Measurements from ENCODE around the gene BICDL2.
"Not testable (repeated sequence)": the region's sequence is repeated elsewhere in the genome, so short reads cannot be mapped to it uniquely, and the experiment has no call there.

Gene BICDL2

DNA sequence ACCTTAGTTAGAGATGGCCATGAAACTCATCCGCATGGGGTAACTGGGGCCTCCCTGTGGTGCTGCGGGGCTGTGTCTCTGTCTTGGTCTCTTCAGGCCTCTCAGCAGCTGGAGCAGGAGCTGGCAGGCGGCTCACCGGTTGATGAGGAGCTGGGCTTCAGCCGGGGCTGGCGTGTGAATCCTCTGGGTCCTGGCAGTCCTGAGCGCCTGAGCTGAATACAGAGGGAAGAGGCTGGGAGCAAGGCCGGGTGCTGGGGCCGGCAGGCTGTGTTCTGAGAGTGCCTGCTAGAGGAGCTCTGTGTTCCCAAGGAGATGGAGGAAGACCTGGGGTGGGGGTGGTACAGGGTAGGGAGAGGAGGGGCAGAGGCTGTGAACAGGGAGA lies 19.0 kb upstream of the BICDL2 start:
- not testable (repeated sequence) for H3K27ac ChIP-seq (ENCODE audit: low read depth, low read length); H3K9me3 ChIP-seq (ENCODE audit: insufficient read depth, low read depth, low read length); H3K4me3 ChIP-seq (ENCODE audit: low read length); H3K9ac ChIP-seq (ENCODE audit: low read depth, low read length); H3K36me3 ChIP-seq (ENCODE audit: insufficient read depth, low read length); H3K4me1 ChIP-seq (ENCODE audit: insufficient read depth, low read length)
- 55% methylated on average over 9 of the region's 9 CpGs for WGBS
- H3K27me3 ChIP-seq (ENCODE audit: insufficient read depth, low read length), result peaks cover 18% of the 10 kb centered on the region

DNA sequence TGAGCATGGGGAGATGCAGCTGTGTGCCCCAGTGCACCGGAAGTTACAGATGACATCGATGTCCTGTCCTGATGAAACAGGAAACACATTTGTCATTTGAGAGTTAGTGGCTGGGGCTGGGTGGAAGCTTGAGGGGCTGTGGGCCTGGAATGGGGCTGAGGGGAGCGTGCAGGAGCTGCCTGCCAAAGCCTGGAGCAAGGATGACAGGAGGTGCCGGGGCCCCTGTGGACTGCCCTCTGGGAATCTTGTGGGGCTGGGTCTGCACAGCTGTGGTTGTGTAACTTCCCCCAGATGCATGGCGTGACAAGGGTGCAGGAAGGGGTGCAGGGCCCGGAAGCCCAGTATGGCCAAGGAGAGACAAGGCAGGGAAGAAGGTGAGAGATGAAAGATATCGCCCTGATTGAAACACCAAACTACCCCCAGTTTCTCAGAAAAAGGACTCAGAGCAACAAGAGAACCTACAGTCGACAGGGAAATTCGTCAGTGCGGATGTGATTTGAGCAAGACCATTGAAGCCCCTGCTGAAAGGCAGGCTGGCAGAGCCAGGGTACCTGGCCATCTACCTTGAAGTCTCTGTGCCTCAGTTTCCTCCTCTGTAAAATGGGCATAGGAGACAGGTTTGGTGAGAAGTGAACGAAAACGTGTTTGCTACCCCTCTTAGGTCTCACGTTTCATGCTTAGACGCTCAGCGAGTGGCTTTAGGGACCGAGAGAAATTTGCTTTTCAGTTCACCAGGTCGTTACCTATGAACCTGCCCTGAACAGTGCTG lies 18.4 kb upstream of the BICDL2 start:
- H3K4me3 ChIP-seq (ENCODE audit: low read length), result no peak overlapping the region
- H3K4me1 ChIP-seq (ENCODE audit: insufficient read depth, low read length), result 0 out of 2 replicates have a peak, but pooled peaks cover 4% of the 10 kb centered on the region
- no peaks in the 10 kb centered on the region; the same call in 1 of the 2 replicates for H3K36me3 ChIP-seq (ENCODE audit: insufficient read depth, low read length)
- peaks cover 23% of the 10 kb centered on the region for H3K27me3 ChIP-seq (ENCODE audit: insufficient read depth, low read length)
- no peaks in the 10 kb centered on the region for H3K9me3 ChIP-seq (ENCODE audit: insufficient read depth, low read depth, low read length)
- no peak overlapping the region for H3K27ac ChIP-seq (ENCODE audit: low read depth, low read length)
- 83% methylated on average over 17 of the region's 17 CpGs for WGBS
- H3K9ac ChIP-seq (ENCODE audit: low read depth, low read length), result no peak overlapping the region

DNA sequence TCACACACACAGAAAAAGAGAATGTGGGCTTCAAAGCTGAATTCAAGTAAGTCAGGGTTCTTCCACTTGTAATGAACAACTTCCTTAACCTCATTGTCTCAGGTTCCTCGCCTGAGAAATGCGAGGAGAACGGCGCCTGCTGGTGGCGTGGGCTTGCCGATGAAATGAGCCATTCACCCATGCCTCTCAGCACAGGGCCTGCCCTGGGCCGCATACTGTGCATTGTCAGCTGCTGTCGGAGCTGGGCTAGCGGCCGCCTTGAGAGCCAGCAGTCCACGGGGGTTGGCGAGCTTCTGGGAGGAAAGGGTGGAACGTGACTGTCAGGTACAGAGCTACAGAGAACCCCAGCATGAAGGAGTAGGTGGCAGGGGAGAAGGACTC lies 16.6 kb upstream of the BICDL2 start:
- H3K27me3 ChIP-seq (ENCODE audit: insufficient read depth, low read length), result peaks cover 33% of the 10 kb centered on the region
- not testable (repeated sequence) for H3K4me3 ChIP-seq (ENCODE audit: low read length); H3K27ac ChIP-seq (ENCODE audit: low read depth, low read length); H3K4me1 ChIP-seq (ENCODE audit: insufficient read depth, low read length); H3K9me3 ChIP-seq (ENCODE audit: insufficient read depth, low read depth, low read length); H3K36me3 ChIP-seq (ENCODE audit: insufficient read depth, low read length); H3K9ac ChIP-seq (ENCODE audit: low read depth, low read length)
- WGBS, result 84% methylated on average over 8 of the region's 13 CpGs

DNA sequence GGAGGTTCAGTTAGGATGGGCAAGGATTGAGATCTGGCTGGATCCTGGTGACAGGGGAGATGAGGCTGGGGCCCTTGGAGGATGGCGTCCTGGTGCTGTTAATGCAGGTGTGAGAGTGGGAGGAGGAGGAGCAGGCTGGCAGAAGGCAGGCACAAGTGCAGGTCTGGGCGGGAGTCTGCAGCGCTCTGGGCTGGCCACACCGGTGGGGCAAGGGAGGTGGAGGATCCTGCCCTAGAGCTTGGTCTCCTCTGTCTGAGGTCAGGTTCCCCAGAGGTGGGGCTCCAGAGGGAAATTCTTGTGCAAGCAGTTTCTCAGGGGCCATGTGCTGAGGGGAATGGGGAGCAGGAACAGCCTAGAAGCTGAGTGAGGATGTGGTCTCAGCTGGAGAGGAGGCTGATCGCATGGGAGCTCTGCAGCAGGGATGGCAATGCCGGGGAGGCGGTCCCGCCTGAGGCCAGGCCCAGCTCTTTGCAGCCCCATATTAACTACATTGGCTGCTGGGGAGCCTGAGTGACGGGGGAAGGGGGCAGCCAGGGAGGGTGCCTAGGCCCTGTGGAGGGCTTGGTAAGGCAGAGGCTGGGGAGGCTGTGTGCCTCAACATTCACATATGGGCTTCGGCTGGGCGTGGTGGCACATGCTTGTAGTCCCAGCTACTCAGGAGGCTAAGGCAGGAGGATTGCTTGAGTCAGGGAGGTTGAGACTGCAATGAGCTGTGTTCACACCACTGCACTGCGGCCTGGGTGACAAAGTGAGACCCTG lies 16.0 kb upstream of the BICDL2 start:
- 86% methylated on average over 6 of the region's 12 CpGs for WGBS
- not testable (repeated sequence) for H3K4me3 ChIP-seq (ENCODE audit: low read length); H3K9ac ChIP-seq (ENCODE audit: low read depth, low read length); H3K4me1 ChIP-seq (ENCODE audit: insufficient read depth, low read length); H3K9me3 ChIP-seq (ENCODE audit: insufficient read depth, low read depth, low read length); H3K27ac ChIP-seq (ENCODE audit: low read depth, low read length); H3K36me3 ChIP-seq (ENCODE audit: insufficient read depth, low read length)
- H3K27me3 ChIP-seq (ENCODE audit: insufficient read depth, low read length), result peaks cover 34% of the 10 kb centered on the region

DNA sequence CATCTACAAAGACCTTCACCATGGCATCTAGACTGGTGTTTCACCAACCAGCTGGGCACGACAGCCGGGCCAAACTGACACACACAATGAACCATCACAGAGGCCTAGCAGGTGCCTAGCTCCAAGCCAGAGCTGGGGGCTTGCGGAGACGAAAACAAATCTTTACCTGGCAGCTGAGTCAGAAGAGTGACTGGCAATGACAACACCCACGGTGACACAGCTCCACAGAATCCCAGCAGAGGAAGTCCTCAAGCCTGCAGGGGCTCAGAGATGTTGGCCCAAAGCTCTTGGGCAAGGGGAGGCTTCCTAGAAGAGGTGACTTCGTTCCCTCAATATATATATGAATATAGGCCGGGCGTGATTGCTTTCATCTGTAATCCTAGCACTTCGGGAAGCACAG lies 14.8 kb upstream of the BICDL2 start:
- H3K9me3 ChIP-seq (ENCODE audit: insufficient read depth, low read depth, low read length), result no peaks in the 10 kb centered on the region
- no peak overlapping the region for H3K27ac ChIP-seq (ENCODE audit: low read depth, low read length)
- no peak overlapping the region for H3K4me3 ChIP-seq (ENCODE audit: low read length)
- H3K27me3 ChIP-seq (ENCODE audit: insufficient read depth, low read length), result peaks cover 42% of the 10 kb centered on the region
- no peaks in the 10 kb centered on the region for H3K4me1 ChIP-seq (ENCODE audit: insufficient read depth, low read length)
- no peak overlapping the region for H3K9ac ChIP-seq (ENCODE audit: low read depth, low read length)
- WGBS, result 84% methylated on average over 8 of the region's 9 CpGs
- H3K36me3 ChIP-seq (ENCODE audit: insufficient read depth, low read length), result no peaks in the 10 kb centered on the region; the same call in 1 of the 2 replicates

DNA sequence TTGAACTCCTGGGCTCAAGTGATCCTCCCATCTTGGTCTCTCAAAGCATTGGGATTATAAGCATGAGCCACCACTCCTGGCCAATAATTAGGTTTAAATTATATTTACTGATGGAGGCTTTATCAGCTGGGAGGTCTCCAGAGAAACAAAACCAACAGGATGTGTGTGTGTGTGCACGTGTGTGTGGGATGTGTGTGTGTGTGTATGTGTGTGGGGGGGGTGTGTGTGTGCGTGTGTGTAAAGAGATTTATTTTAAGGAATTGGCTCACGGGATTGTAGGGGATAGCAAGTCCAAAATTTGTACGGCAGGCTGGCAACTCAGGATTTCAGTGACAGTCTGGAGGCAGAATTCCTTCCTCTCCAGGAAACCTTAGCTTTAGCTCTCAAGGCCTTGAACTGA lies 14.3 kb upstream of the BICDL2 start:
- Histone ChIP-seq H3K9ac (ENCODE audit: low read depth, low read length) (no peak overlapping the region), H3K4me3 (ENCODE audit: low read length) (no peak overlapping the region), H3K27ac (ENCODE audit: low read depth, low read length) (no peak overlapping the region), H3K36me3 (ENCODE audit: insufficient read depth, low read length) (no peaks in the 10 kb centered on the region; the same call in 1 of the 2 replicates), H3K4me1 (ENCODE audit: insufficient read depth, low read length) (no peaks in the 10 kb centered on the region), H3K27me3 (ENCODE audit: insufficient read depth, low read length) (peaks cover 47% of the 10 kb centered on the region), H3K9me3 (ENCODE audit: insufficient read depth, low read depth, low read length) (no peaks in the 10 kb centered on the region)
- WGBS, result 88% methylated on average over 4 of the region's 4 CpGs

DNA sequence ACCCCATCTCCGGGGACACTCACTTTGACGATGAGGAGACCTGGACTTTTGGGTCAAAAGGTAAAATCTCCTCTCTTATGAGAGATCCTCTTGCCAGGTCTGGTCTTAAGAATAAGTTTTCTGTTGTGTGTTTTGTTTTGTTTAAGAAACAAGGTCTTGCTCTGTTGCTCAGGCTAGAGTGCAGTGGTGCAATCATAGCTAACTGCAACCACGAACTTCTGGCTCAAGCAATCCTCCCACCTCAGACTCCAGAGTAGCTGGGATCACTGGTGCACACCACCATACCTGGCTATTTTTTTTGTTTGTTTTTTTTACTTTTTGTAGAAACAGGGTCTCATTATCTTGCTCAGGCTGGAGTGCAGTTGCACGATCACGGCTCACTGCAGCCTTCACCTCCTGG lies 13.7 kb upstream of the BICDL2 start:
- Histone ChIP-seq H3K9me3 (ENCODE audit: insufficient read depth, low read depth, low read length) (no peaks in the 10 kb centered on the region), H3K36me3 (ENCODE audit: insufficient read depth, low read length) (no peaks in the 10 kb centered on the region; the same call in 1 of the 2 replicates), H3K4me1 (ENCODE audit: insufficient read depth, low read length) (no peaks in the 10 kb centered on the region), H3K4me3 (ENCODE audit: low read length) (no peak overlapping the region), H3K27ac (ENCODE audit: low read depth, low read length) (no peak overlapping the region), H3K9ac (ENCODE audit: low read depth, low read length) (no peak overlapping the region), H3K27me3 (ENCODE audit: insufficient read depth, low read length) (peaks cover 51% of the 10 kb centered on the region)
- WGBS, result 96% methylated on average over 5 of the region's 5 CpGs

DNA sequence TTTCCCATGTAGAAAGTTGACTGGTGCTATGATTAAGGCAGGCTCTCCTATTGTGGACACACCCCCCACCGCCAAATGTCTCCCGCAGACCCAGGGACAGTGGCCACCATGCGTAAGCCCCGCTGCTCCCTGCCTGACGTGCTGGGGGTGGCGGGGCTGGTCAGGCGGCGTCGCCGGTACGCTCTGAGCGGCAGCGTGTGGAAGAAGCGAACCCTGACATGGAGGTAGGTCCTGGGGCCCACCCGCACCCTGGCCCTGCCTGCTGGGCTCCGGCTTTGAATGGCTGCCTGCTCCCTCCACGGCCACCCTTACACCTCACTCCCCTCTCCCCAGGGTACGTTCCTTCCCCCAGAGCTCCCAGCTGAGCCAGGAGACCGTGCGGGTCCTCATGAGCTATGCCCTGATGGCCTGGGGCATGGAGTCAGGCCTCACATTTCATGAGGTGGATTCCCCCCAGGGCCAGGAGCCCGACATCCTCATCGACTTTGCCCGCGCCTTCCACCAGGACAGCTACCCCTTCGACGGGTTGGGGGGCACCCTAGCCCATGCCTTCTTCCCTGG lies 13.3 kb upstream of the BICDL2 start:
- no peak overlapping the region for H3K27ac ChIP-seq (ENCODE audit: low read depth, low read length)
- H3K27me3 ChIP-seq (ENCODE audit: insufficient read depth, low read length), result peaks cover 55% of the 10 kb centered on the region
- no peaks in the 10 kb centered on the region for H3K4me1 ChIP-seq (ENCODE audit: insufficient read depth, low read length)
- no peak overlapping the region for H3K9ac ChIP-seq (ENCODE audit: low read depth, low read length)
- H3K4me3 ChIP-seq (ENCODE audit: low read length), result no peak overlapping the region
- H3K9me3 ChIP-seq (ENCODE audit: insufficient read depth, low read depth, low read length), result no peaks in the 10 kb centered on the region
- 89% methylated on average over 26 of the region's 26 CpGs for WGBS
- no peaks in the 10 kb centered on the region; the same call in 1 of the 2 replicates for H3K36me3 ChIP-seq (ENCODE audit: insufficient read depth, low read length)

DNA sequence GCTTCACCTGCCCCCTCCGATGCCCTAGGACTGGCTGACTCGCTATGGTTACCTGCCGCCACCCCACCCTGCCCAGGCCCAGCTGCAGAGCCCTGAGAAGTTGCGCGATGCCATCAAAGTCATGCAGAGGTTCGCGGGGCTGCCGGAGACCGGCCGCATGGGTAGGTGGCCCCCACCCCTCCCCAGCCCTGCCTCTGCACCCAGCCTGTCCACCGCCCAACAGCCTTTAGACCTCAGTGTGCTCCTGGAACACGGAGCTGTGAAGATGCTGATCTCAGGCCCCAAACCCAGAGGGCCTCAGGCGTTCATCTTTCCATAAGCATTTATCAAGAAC lies 10.6 kb upstream of the BICDL2 start:
- H3K4me1 ChIP-seq (ENCODE audit: insufficient read depth, low read length), result no peaks in the 10 kb centered on the region
- H3K27me3 ChIP-seq (ENCODE audit: insufficient read depth, low read length), result peaks cover 77% of the 10 kb centered on the region
- WGBS, result 26% methylated on average over 13 of the region's 13 CpGs
- no peak overlapping the region for H3K27ac ChIP-seq (ENCODE audit: low read depth, low read length)
- peak overlapping the region; percentile 68; the same call in 1 of the 2 replicates for H3K9ac ChIP-seq (ENCODE audit: low read depth, low read length)
- peak overlapping the region; percentile 82 for H3K4me3 ChIP-seq (ENCODE audit: low read length)
- H3K36me3 ChIP-seq (ENCODE audit: insufficient read depth, low read length), result no peaks in the 10 kb centered on the region
- H3K9me3 ChIP-seq (ENCODE audit: insufficient read depth, low read depth, low read length), result no peaks in the 10 kb centered on the region

DNA sequence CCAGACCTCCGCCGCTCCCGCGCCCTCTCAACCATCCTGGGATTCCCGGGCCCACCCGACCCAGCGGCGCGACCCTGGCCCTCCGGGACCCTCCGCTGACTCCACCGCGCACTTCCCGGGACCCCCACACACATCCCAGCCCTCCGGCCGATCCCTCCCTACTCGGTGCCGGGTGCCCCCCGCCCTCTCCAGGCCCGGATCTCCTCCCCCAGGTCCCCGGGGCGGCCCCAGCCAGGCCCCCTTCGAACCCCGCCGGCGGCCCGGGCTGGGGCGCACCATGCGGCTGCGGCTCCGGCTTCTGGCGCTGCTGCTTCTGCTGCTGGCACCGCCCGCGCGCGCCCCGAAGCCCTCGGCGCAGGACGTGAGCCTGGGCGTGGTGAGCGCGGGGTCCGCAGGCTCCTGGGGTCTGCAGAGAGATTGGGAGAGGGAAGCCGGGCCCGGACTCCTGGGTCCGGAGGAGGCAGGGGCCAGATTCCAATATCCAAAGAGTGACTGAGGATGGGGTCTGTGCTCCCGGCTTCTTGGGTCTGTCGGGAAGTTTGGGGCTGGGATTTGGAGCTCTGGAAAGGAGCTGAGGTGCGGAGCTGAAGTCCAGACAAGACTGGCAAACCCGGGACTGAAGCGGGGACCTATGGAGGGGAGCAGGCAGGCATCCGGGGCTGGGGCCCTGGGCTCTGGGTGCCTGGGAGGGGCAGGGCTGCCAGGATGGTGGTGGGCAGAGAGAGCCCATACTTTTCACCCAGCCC lies 10.1 kb upstream of the BICDL2 start:
- peak overlapping the region; percentile 82 for H3K4me3 ChIP-seq (ENCODE audit: low read length)
- H3K27me3 ChIP-seq (ENCODE audit: insufficient read depth, low read length), result peaks cover 77% of the 10 kb centered on the region

More for the DNA sequence above, 10.1 kb upstream of the BICDL2 start:
- WGBS, result 2% methylated on average over 54 of the region's 54 CpGs
- H3K4me1 ChIP-seq (ENCODE audit: insufficient read depth, low read length), result no peaks in the 10 kb centered on the region
- H3K36me3 ChIP-seq (ENCODE audit: insufficient read depth, low read length), result no peaks in the 10 kb centered on the region
- H3K27ac ChIP-seq (ENCODE audit: low read depth, low read length), result no peak overlapping the region
- H3K9me3 ChIP-seq (ENCODE audit: insufficient read depth, low read depth, low read length), result no peaks in the 10 kb centered on the region
- H3K9ac ChIP-seq (ENCODE audit: low read depth, low read length), result peak overlapping the region; percentile 68
